ACHN (cell line): ENCODE measurements around the gene NFIA.

ENCODE experiments used
- DNase-seq: peaks from one replicate; pipeline ENCODE4 v3.0.0-alpha.2; 2015
- in situ Hi-C: cut with HindIII; loops from 2 replicates; pipeline ENCODE4 v1.10.0; 2017; ENCODE audit warnings: low sequenced_read_pairs, low pct_ligation_motif_present, low pct_unique_long_range_greater_than_20kb

Gene NFIA

GRCh38 chr1:61287734-61288133, 205.4 kb downstream of the NFIA start:
- DNase-seq: no peak
- in situ Hi-C loops: no loop called here

- in situ Hi-C loops: no loop called here
- DNase-seq: no peak
Measured at GRCh38 chr1:61289232-61290098, 207.1 kb downstream of the NFIA start.

GRCh38 chr1:61290525-61290924, 208.2 kb downstream of the NFIA start:
- in situ Hi-C loops: no loop called here
- no peak for DNase-seq

- DNase-seq: no peak
- in situ Hi-C loops: no loop called here
Measured at GRCh38 chr1:61293197-61293596, 210.8 kb downstream of the NFIA start.

- DNase-seq: no peak
- in situ Hi-C loops: no loop called here
Measured at GRCh38 chr1:61293986-61294504, 211.7 kb downstream of the NFIA start.

- DNase-seq: no peak
- in situ Hi-C loops: no loop called here
Measured at GRCh38 chr1:61294930-61295329, 212.6 kb downstream of the NFIA start.

GRCh38 chr1:61295818-61296537, 213.6 kb downstream of the NFIA start:
- DNase-seq: no peak
- in situ Hi-C loops: no loop called here

- DNase-seq: no peak
- in situ Hi-C loops: no loop called here
Measured at GRCh38 chr1:61297887-61298286, 215.5 kb downstream of the NFIA start.

- DNase-seq: no peak
- in situ Hi-C loops: no loop called here
Measured at GRCh38 chr1:61299463-61299862, 217.1 kb downstream of the NFIA start.

- no peak for DNase-seq
- in situ Hi-C loops: no loop called here
Measured at GRCh38 chr1:61300899-61301298, 218.5 kb downstream of the NFIA start.

GRCh38 chr1:61301824-61302657, 219.7 kb downstream of the NFIA start:
- no peak for DNase-seq
- in situ Hi-C loops: no loop called here

- in situ Hi-C loops: no loop called here
- no peak for DNase-seq
Measured at GRCh38 chr1:61307422-61308142, 225.2 kb downstream of the NFIA start.

- in situ Hi-C loops: no loop called here
- DNase-seq: no peak
Measured at GRCh38 chr1:61310057-61310456, 227.7 kb downstream of the NFIA start.

GRCh38 chr1:61310538-61310937, 228.2 kb downstream of the NFIA start:
- in situ Hi-C loops: no loop called here
- DNase-seq: no peak

GRCh38 chr1:61313906-61314422, 231.6 kb downstream of the NFIA start:
- DNase-seq: no peak
- in situ Hi-C loops: no loop called here

- DNase-seq: no peak
- in situ Hi-C loops: no loop called here
Measured at GRCh38 chr1:61315011-61315410, 232.7 kb downstream of the NFIA start.

- in situ Hi-C loops: no loop called here
- DNase-seq: no peak
Measured at GRCh38 chr1:61316493-61316892, 234.1 kb downstream of the NFIA start.
